Ovary (tissue), 9 donors: ENCODE data around the gene PLEKHM3. TPM values are rescaled to one million over a fixed set of nuclear protein-coding genes. Genes with fewer than 3 reads are reported as not detected.

Experiments
- DNase-seq, 5 donors: peaks; one replicate each; pipeline ENCODE4 v3.0.0-alpha.2; 2019 to 2020
- H3K27ac ChIP-seq, 2 donors: fragments of 200-600 bp; one replicate each; pipeline versions ENCODE4 v1.5.1 to v1.8.0; 2019 to 2022
- H3K27me3 ChIP-seq: fragments of 200-600 bp; one replicate; pipeline ENCODE4 v1.8.0; 2022
- H3K36me3 ChIP-seq: fragments of 200-600 bp; sonication (generic); one replicate; pipeline ENCODE4 v1.5.1; 2019
- H3K4me1 ChIP-seq: one replicate; pipeline ENCODE4 v1.8.1; 2013; ENCODE audit warnings: mild to moderate bottlenecking, moderate library complexity; ENCODE audit not compliant: insufficient read depth
- H3K4me3 ChIP-seq: fragments of 200-600 bp; sonication (generic); one replicate; pipeline ENCODE4 v1.5.1; 2017
- H3K9me3 ChIP-seq, 2 donors: fragments of 200-600 bp in 1 of 2; sonication (generic) in 1 of 2; one replicate each; pipeline versions ENCODE4 v1.5.1 to v1.8.1; 2013 to 2019; ENCODE audit warnings: mild to moderate bottlenecking in 1 of 2, moderate library complexity in 1 of 2
- EP300 ChIP-seq: sonication (generic); formaldehyde crosslinking; IDR thresholded peaks from one replicate; pipeline ENCODE4 v1.6.1; 2017; ENCODE audit warnings: antibody characterized with exemption
- POLR2A ChIP-seq: fragments of 450-650 bp; IDR thresholded peaks from one replicate; pipeline ENCODE4 v1.6.1; 2017; ENCODE audit warnings: antibody characterized with exemption, mild to moderate bottlenecking, moderate library complexity
- WGBS, 3 donors: extraction: QIAGEN DNeasy Blood & Tissue Kit in 1 of 3; methylation state at CpG; one replicate each; pipeline versions ENCODE4 v1.1.5 to v1.1.7; 2013 to 2017; 5-methylcytosine and 5-hydroxymethylcytosine counted together
- intact Hi-C, 4 donors: fragments of 100-400 bp; cut with DNase I; formaldehyde crosslinking; loops; one replicate each; pipeline versions ENCODE4 v1.11.0 to v1.15.1; 2022 to 2023
- polyA plus RNA-seq, 2 donors: library from polyadenylated mRNA; stranded (reverse); fragments of 200-250 nt in 1 of 2; fragments of 350-450 nt in 1 of 2; fragmentation: Illumina TruSeq in 1 of 2; extraction: RNeasy Lipid Tissue Mini Kit (QIAGEN cat#74804) in 1 of 2; gene quantifications; one replicate each; pipeline ENCODE4 v1.2.3, GENCODE V29; 2013 to 2014
- total RNA-seq, 7 donors: library from RNA; depleted of rRNA in 2 of 7; stranded (reverse); fragments of >200 nt in 2 of 7; fragmentation: NEBNext Ultra II Directional in 3 of 7; extraction: Animal tissue kit (Norgen Biotek cat#: 25700) in 3 of 7; gene quantifications; one replicate each; pipeline versions ENCODE4 v1.1.0 to v1.2.4, GENCODE V29; 2016 to 2023
- TF ChIP-seq, protein P1 (sequence below), 3 donors: fragments of 450-650 bp in 2 of 3; fragments of 200-600 bp in 1 of 3; IDR thresholded peaks; one replicate each; pipeline versions ENCODE4 v1.5.1 to v1.8.0; 2016 to 2022; ENCODE audit warnings: antibody characterized with exemption in 3 of 3, mild to moderate bottlenecking in 1 of 3
- donor health status: DM: no; HTN: no; CAD: no; lungs with moderate emphysema.
- donor health status: DM: no; HTN: no; CAD: no.
- donor health status: Bipolar disorder and iron deficiency.
- donor health status: DM: yes; HTN: yes; CAD: no.
- donor health status: DM: no; HTN: no; CAD: no.
- donor health status: DM: yes; HTN: yes; CAD: no.

Gene PLEKHM3
- total and polyA plus RNA-seq, 9 donors, result 6.5 to 26.1 (median 14.3) TPM

DNA sequence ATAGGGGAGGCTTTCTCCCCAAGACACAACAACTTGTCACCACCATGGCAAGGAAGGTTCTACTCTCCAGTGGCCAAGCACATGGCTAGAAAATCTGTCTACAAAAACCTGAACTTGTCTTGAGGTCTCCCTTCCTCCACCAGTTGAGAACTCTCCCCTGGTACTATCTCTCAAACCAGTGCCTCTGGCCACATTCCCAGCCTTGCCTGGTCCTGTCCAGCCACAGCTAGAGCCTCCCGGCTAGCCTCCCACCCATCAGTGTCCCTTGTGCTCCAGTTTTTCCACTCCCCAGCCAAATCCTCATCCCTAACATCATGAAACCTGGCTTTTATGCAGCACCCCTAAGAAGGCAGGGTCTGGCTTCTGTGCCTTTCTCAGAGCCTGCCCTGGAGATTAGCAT lies 234.4 kb downstream of the PLEKHM3 start:
- Histone ChIP-seq H3K27me3 (no peaks in the 10 kb centered on the region), H3K27ac (no peak overlapping the region), H3K4me3 (no peak overlapping the region), H3K4me1 (no peaks in the 10 kb centered on the region), H3K9me3 (no peaks in the 10 kb centered on the region), H3K36me3 (no peaks in the 10 kb centered on the region)
- TF ChIP-seq EP300 (no peak), POLR2A (no peak)
- TF ChIP-seq, protein P1, sequence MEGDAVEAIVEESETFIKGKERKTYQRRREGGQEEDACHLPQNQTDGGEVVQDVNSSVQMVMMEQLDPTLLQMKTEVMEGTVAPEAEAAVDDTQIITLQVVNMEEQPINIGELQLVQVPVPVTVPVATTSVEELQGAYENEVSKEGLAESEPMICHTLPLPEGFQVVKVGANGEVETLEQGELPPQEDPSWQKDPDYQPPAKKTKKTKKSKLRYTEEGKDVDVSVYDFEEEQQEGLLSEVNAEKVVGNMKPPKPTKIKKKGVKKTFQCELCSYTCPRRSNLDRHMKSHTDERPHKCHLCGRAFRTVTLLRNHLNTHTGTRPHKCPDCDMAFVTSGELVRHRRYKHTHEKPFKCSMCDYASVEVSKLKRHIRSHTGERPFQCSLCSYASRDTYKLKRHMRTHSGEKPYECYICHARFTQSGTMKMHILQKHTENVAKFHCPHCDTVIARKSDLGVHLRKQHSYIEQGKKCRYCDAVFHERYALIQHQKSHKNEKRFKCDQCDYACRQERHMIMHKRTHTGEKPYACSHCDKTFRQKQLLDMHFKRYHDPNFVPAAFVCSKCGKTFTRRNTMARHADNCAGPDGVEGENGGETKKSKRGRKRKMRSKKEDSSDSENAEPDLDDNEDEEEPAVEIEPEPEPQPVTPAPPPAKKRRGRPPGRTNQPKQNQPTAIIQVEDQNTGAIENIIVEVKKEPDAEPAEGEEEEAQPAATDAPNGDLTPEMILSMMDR (IDR thresholded peaks at IDR 0.05), result no peak
- intact Hi-C loops, result no loop called here
- 59 to 64% (median 60%) methylated on average over 1 of the region's 1 CpG for WGBS, 3 donors
- DNase-seq, result no peak

DNA sequence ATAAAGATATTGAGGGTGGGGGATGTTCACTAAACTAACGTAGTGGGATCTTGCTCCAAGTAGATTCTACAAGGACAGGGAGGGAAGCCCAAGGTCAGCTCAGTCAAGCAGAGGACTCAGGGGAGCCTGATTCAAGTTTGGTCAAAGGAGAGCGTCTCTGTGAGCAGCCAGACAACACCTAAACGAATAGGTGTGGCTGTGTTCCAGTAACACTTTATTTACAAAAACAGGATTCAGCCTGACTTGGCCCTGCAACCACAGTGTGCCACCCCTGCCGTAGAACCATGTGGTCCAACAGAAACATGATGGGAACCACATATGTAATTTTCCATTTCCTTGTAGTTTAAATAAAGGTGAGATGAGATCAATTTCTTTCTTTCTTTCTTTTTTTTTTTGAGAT lies 237.5 kb downstream of the PLEKHM3 start:
- DNase-seq, result no peak
- TF ChIP-seq, protein P1 (IDR thresholded peaks at IDR 0.05), result no peak
- TF ChIP-seq EP300, result no peak
- TF ChIP-seq POLR2A, result no peak
- no peaks in the 10 kb centered on the region for H3K36me3 ChIP-seq
- H3K27ac ChIP-seq, result no peak overlapping the region
- no peak overlapping the region for H3K4me3 ChIP-seq
- H3K9me3 ChIP-seq, result no peaks in the 10 kb centered on the region
- WGBS, 3 donors, result 46 to 54% (median 53%) methylated on average over 4 of the region's 4 CpGs
- intact Hi-C loops, result no loop called here
- H3K27me3 ChIP-seq, result no peaks in the 10 kb centered on the region
- no peaks in the 10 kb centered on the region for H3K4me1 ChIP-seq

DNA sequence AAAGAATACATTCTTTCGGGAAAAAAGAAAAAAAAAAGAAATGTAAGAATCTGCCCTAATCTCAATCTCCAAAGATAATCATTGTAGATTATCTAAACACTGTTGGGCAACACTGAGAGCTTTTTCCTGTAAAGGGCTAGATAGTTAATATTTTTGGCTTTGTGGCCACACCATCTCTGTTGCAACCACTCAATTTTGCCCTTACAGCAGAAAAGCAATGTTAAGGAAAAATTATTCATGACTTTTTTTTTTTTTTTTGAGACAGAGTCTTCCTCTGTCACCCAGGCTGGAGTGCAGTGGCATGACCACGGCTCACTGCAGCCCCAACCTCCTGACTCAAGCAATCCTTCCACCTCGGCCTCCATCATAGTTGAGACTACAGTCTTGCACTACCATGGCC lies 238.3 kb downstream of the PLEKHM3 start:
- TF ChIP-seq POLR2A (no peak), EP300 (no peak)
- TF ChIP-seq, protein P1 (IDR thresholded peaks at IDR 0.05), result no peak
- H3K4me3 ChIP-seq, result no peak overlapping the region
- 87 to 91% (median 89%) methylated on average over 3 of the region's 3 CpGs for WGBS, 3 donors
- intact Hi-C loops, result no loop called here
- no peaks in the 10 kb centered on the region for H3K36me3 ChIP-seq
- H3K27ac ChIP-seq, result no peak overlapping the region
- no peaks in the 10 kb centered on the region for H3K4me1 ChIP-seq
- DNase-seq, result no peak
- H3K27me3 ChIP-seq, result no peaks in the 10 kb centered on the region
- H3K9me3 ChIP-seq, result no peaks in the 10 kb centered on the region

DNA sequence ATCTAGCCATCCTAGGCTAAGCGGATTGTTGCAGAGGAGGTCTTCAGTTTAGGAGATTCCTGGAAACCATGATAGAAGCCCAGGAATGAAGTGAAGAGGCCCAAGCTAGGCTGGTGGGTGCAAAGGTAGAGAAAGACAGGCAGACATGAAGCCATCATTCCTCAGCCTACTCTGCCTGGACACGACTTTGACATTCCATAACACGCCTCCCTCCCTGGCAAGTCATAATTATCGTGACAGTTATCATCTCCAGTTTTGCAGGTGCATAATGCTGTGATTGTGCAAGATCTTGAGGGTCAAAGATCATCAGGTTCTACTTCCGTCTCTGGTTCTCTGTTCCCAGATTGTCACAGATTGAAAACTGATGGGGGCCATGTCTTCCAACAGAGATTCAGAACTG lies 240.4 kb downstream of the PLEKHM3 start:
- intact Hi-C loops, result no loop called here
- Histone ChIP-seq H3K9me3 (no peaks in the 10 kb centered on the region), H3K27ac (no peak overlapping the region), H3K36me3 (no peaks in the 10 kb centered on the region), H3K4me1 (no peaks in the 10 kb centered on the region), H3K27me3 (no peaks in the 10 kb centered on the region), H3K4me3 (no peak overlapping the region)
- WGBS, 3 donors, result 79 to 86% (median 82%) methylated on average over 5 of the region's 5 CpGs
- TF ChIP-seq, protein P1 (IDR thresholded peaks at IDR 0.05), result no peak
- TF ChIP-seq POLR2A (no peak), EP300 (no peak)
- DNase-seq, result no peak

DNA sequence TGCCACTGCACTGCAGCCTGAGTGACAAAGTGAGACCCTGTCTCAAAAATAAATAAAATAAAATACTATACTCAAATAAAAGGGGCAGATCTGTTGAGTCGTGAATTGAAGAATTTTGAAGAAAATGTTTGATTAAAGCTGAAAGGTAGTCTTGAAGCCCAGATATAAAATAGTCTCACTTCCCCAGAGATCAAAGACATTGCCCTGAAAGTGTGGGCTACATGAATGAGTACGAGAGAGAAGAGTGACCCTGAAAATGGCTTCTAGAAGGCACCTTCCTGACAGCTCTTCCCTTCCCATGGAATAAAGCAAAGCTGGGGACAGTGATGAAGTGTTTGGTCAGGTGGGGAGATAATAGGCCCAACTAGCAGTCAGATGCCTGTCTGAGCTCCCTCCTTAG lies 241.8 kb downstream of the PLEKHM3 start:
- no peak overlapping the region for H3K27ac ChIP-seq
- no peaks in the 10 kb centered on the region for H3K4me1 ChIP-seq
- DNase-seq, result no peak
- WGBS, 3 donors, result 79 to 95% (median 81%) methylated on average over 2 of the region's 2 CpGs
- no peaks in the 10 kb centered on the region for H3K9me3 ChIP-seq
- H3K27me3 ChIP-seq, result no peaks in the 10 kb centered on the region
- TF ChIP-seq, protein P1 (IDR thresholded peaks at IDR 0.05), result no peak
- TF ChIP-seq POLR2A, result no peak
- no peak for TF ChIP-seq EP300
- intact Hi-C loops, result no loop called here
- H3K36me3 ChIP-seq, result no peaks in the 10 kb centered on the region
- H3K4me3 ChIP-seq, result no peak overlapping the region
